Fibroblast of lung (primary cell): Measurements from ENCODE around the gene C11orf42.

Source experiments
- CTCF ChIP-seq, 2 donors: IDR thresholded peaks in 1 of 2; conservative IDR thresholded peaks in 1 of 2; 1 replicate in 1 of 2; 2 replicates in 1 of 2; pipeline ENCODE4 v1.5.1; 2011 to 2012; ENCODE audit warnings: low read length in 2 of 2, control low read depth in 1 of 2, inconsistent platforms in 1 of 2, low read depth in 1 of 2, mild to moderate bottlenecking in 1 of 2
- EZH2 ChIP-seq: IDR thresholded peaks from 2 replicates; pipeline ENCODE4 v1.5.1; 2012; ENCODE audit warnings: low read length, control low read depth, mild to moderate bottlenecking; ENCODE audit errors: missing control alignments

DNA sequence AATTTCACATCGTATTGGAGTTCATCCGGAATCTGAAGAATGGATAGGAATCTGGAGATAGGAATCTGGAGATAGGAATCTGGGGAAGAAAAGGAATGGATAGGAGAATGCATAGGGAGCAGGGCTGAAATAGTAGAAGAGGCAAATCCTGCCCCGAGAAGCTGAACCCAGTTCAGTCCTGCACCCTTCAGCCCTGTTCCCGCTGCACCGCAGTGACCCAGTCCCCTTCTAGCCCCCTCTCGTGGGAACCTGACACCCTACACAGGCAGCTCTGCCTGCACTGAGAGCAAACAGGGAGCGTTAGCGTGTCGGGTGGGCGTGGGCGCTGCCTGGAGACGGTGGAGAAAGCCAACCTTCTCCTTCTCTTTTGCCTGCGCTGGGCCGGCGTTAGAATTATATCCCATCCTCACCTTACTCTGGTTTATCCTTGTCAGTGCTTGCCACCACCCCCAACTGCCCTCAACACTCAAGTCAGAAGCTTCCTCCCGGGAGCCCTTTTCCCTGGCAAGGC is 53.3 kb downstream of the C11orf42 start:
- TF ChIP-seq CTCF (conservative IDR thresholded peaks at IDR 0.05 in 1 of 2, IDR thresholded peaks at IDR 0.05 in 1 of 2; ENCODE audit: low read depth in 1 of 2, low read length in 2 of 2) (no peak), EZH2 (peak; percentile 81)
